Loucy (cell line): Measurements from ENCODE around the gene DUSP9.

Source experiments
- H2AFZ ChIP-seq: fragments of 200-600 bp; sonication (generic); 2 replicates; pipeline ENCODE4 v1.6.0; 2016; ENCODE audit warnings: antibody characterized with exemption, mild to moderate bottlenecking, low read length, moderate library complexity
- H3F3A ChIP-seq: fragments of 200-600 bp; 2 replicates; pipeline ENCODE4 v1.6.0; 2016; ENCODE audit warnings: antibody characterized with exemption, low read depth, mild to moderate bottlenecking
- H3K27me3 ChIP-seq: fragments of 200-600 bp; sonication (generic); 2 replicates; pipeline ENCODE4 v1.6.1; 2014; ENCODE audit warnings: low read length, mild to moderate bottlenecking; ENCODE audit not compliant: insufficient read depth, poor library complexity, severe bottlenecking
- H3K36me3 ChIP-seq: fragments of 200-600 bp; sonication (generic); 2 replicates; pipeline ENCODE4 v1.6.1; 2016; ENCODE audit warnings: low read length; ENCODE audit not compliant: insufficient read depth
- H3K4me1 ChIP-seq: fragments of 200-600 bp; sonication (generic); 2 replicates; pipeline ENCODE4 v1.5.1; 2014; ENCODE audit warnings: low read length, mild to moderate bottlenecking; ENCODE audit not compliant: insufficient read depth, poor library complexity, severe bottlenecking
- H3K4me2 ChIP-seq: fragments of 200-600 bp; sonication (generic); 2 replicates; pipeline ENCODE4 v1.6.0; 2014; ENCODE audit warnings: antibody characterized with exemption, low read length, low read depth, mild to moderate bottlenecking; ENCODE audit not compliant: poor library complexity, severe bottlenecking
- H3K4me3 ChIP-seq: fragments of 200-600 bp; sonication (generic); 2 replicates; pipeline ENCODE4 v1.5.1; 2014; ENCODE audit warnings: low read length, mild to moderate bottlenecking, mixed read lengths; ENCODE audit not compliant: poor library complexity, severe bottlenecking
- H3K79me2 ChIP-seq: fragments of 200-600 bp; sonication (generic); 2 replicates; pipeline ENCODE4 v1.6.1; 2014; ENCODE audit warnings: low read length; ENCODE audit not compliant: insufficient read depth
- H3K9ac ChIP-seq: fragments of 200-600 bp; sonication (generic); 2 replicates; pipeline ENCODE4 v1.6.0; 2014; ENCODE audit warnings: mild to moderate bottlenecking, low read depth, low read length, moderate library complexity; ENCODE audit not compliant: poor library complexity, severe bottlenecking
- H3K9me2 ChIP-seq: fragments of 200-600 bp; sonication (generic); replicated peaks from 2 replicates; pipeline ENCODE4 v1.6.1; 2016; ENCODE audit warnings: low read depth, low read length, mixed read lengths
- H3K9me3 ChIP-seq: fragments of 200-600 bp; sonication (generic); 2 replicates; pipeline ENCODE4 v1.6.1; 2014; ENCODE audit warnings: mild to moderate bottlenecking, antibody characterized with exemption, low read length, low read depth; ENCODE audit not compliant: insufficient read depth
- H4K20me1 ChIP-seq: fragments of 200-600 bp; sonication (generic); 2 replicates; pipeline ENCODE4 v1.6.0; 2014; ENCODE audit warnings: antibody characterized with exemption, low read length, mild to moderate bottlenecking; ENCODE audit not compliant: insufficient read depth, poor library complexity, severe bottlenecking
- CTCF ChIP-seq: fragments of 200-600 bp; sonication (generic); conservative IDR thresholded peaks from 2 replicates; pipeline ENCODE4 v1.5.1; 2014; ENCODE audit warnings: mild to moderate bottlenecking, antibody characterized with exemption, low read length
- EZH2phosphoT487 ChIP-seq: fragments of 200-600 bp; IDR thresholded peaks from 2 replicates; pipeline ENCODE4 v1.6.1; 2018; ENCODE audit warnings: antibody characterized with exemption, mild to moderate bottlenecking, moderate library complexity, borderline replicate concordance

Gene DUSP9

DNA sequence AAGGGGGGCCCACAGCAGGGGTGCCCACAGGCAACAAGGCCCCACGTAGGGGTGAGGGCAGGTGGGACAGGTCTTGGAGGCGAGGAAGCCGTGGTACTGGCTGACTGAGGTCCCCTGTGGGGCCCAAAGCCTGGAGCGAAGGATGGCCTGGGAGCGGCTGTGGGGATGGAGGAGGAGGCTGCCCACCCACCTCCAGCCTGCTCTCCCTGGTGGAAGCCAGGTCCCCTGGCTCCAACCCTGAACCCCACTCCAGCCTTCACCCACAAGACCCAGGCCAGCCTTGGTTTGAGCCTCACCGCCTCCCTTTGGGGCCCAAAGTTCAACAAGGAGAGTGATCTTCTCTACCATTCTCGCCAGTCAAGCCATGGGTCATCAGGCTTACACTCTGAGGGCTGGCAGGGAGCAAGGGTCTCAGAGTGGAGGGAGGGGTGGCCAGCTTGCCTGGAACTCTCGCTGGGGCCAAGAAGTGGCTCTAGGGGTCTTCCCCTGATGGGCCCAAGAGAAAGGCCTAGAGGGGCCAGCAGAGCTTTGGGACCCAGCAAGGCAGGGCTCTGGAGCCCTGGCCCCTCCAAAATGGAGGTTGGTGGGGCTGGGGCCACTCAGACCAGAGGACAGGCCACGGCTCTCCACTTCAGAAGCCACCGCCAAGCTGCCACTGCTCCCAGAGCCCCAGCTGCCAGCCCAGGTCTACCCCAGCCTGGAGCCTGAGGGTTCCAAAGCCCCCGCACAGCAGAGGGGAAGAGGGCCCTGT lies 21.6 kb downstream of the DUSP9 start:
- no peak for TF ChIP-seq EZH2phosphoT487
- no peak for TF ChIP-seq CTCF
- Histone ChIP-seq H3K9ac (no peak overlapping the region), H3K27me3 (no peaks in the 10 kb centered on the region), H3K4me3 (no peak overlapping the region), H3K36me3 (no peaks in the 10 kb centered on the region), H4K20me1 (no peaks in the 10 kb centered on the region), H3F3A (no peaks in the 10 kb centered on the region), H3K79me2 (no peaks in the 10 kb centered on the region), H3K4me1 (no peaks in the 10 kb centered on the region), H3K4me2 (no peak overlapping the region), H3K9me3 (no peaks in the 10 kb centered on the region), H2AFZ (no peak overlapping the region; the same call in 1 of the 2 replicates), H3K9me2 (no peaks in the 10 kb centered on the region)

DNA sequence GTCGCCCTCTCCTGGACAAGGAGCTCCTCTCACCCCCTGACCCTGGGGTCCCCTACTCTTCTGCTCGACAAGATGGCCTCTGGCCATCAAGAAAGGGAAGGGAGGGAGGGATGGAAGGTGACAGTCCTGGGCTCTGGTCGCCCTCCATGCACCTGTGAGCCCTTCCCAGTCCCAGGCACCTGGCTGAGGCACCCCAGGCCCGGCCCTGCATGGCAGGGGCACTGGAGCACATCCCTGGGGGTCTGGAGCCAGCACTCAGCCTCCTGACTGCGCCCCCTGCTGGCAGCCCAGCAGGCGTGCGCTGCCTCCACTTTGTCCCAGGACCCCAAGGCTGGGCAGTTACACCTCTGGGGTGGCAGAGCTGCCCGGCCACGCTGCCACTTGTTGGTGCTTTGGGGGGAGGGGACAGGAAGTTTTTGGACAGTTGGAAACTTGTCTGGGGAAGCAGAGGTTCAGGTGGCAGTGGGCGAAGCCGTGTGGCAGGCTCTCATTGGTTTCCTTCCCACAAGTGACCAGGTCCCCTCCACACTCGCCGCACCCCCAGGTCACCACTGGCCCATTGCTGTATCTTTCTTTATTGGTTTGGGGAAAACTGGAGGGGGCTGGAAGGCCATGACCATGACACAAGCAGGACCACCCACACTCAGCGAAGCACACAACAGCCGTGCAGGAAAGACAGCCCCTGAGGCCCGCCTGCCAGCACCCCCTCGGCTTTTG lies 22.3 kb downstream of the DUSP9 start:
- H2AFZ ChIP-seq = peak overlapping the region; percentile 64; the same call in 1 of the 2 replicates
- H3K4me1 ChIP-seq = no peaks in the 10 kb centered on the region
- H3K4me3 ChIP-seq = no peak overlapping the region
- H3K9me2 ChIP-seq = no peaks in the 10 kb centered on the region
- H3K36me3 ChIP-seq = no peaks in the 10 kb centered on the region
- H3K9ac ChIP-seq = no peak overlapping the region
- H3K4me2 ChIP-seq = no peak overlapping the region
- no peaks in the 10 kb centered on the region for H3K27me3 ChIP-seq
- H3K79me2 ChIP-seq = no peaks in the 10 kb centered on the region
- no peak for TF ChIP-seq EZH2phosphoT487
- TF ChIP-seq CTCF = peak; percentile 76
- no peaks in the 10 kb centered on the region for H4K20me1 ChIP-seq
- no peaks in the 10 kb centered on the region for H3F3A ChIP-seq
- no peaks in the 10 kb centered on the region for H3K9me3 ChIP-seq

DNA sequence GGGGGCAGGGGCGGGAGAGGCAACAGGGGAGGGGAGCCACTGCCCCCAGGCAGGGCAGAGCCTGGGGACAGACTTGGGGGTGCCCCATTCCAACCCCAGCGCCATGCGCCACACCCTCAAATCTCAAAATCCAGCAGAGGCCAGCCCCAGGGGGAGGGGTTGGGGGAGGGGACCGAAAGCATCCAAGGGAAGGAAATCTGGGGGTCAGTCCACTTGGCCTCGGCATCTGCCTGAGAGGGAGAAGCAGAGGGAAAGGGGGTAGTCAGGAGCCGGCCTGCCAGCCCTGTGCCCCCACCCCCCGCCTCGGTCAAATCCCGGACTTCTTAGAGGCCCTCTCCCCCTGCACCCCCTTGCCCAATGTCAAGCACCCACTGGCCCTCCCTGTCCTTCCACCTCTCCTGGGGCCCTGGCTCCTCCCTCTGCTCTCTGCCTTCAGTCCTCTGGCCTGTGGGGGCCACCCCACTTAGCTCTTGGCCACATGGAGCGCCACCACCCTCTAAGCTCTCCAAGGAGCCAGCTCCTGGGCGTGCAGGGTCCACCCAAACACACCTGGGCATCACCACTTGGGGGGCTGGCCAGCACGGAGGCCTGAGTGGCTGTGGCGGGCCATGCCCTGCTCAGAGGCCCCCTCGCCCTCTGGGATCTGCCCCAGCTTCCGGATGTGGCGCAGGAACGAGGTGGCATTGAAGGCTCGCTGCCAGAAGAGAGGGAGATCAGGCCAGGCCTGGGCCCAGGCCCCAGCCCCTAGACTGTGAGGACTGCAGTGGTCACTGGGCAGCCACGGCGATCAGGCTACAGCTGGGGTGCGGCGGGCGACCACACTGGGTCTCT lies 23.1 kb downstream of the DUSP9 start:
- H3K4me1 ChIP-seq = no peaks in the 10 kb centered on the region
- H3K9me3 ChIP-seq = no peaks in the 10 kb centered on the region

More for the DNA sequence above, 23.1 kb downstream of the DUSP9 start:
- H3K36me3 ChIP-seq = no peaks in the 10 kb centered on the region
- no peak overlapping the region for H3K4me2 ChIP-seq
- TF ChIP-seq EZH2phosphoT487 (no peak), CTCF (no peak)
- no peaks in the 10 kb centered on the region for H3K27me3 ChIP-seq
- no peaks in the 10 kb centered on the region for H4K20me1 ChIP-seq
- H3K4me3 ChIP-seq = no peak overlapping the region
- no peak overlapping the region for H3K9ac ChIP-seq
- H3K9me2 ChIP-seq = no peaks in the 10 kb centered on the region
- H3K79me2 ChIP-seq = no peaks in the 10 kb centered on the region
- H3F3A ChIP-seq = no peaks in the 10 kb centered on the region
- H2AFZ ChIP-seq = no peak overlapping the region
